BE2C (cell line): Measurements from ENCODE around the gene TSHZ1.

Experiments used
- DNase-seq: peaks from one replicate; pipeline ENCODE4 v3.0.0-alpha.2; 2020
- H3K27me3 ChIP-seq: fragments of 250-450 bp; sonication (Bioruptor Pico); 2 replicates; pipeline ENCODE4 v1.5.1; 2020; ENCODE audit warnings: mild to moderate bottlenecking
- H3K36me3 ChIP-seq: fragments of 250-450 bp; sonication (Bioruptor Pico); 2 replicates; pipeline ENCODE4 v1.5.1; 2020; ENCODE audit warnings: mild to moderate bottlenecking
- H3K4me1 ChIP-seq: fragments of 250-450 bp; sonication (Bioruptor Pico); 2 replicates; pipeline ENCODE4 v1.5.1; 2020
- H3K4me3 ChIP-seq: 2 replicates; pipeline ENCODE4 v1.5.1; 2011; ENCODE audit warnings: low read depth, low read length
- H3K9me3 ChIP-seq: fragments of 250-450 bp; sonication (Bioruptor Pico); 2 replicates; pipeline ENCODE4 v1.5.1; 2020
- CTCF ChIP-seq: IDR thresholded peaks from 2 replicates; pipeline ENCODE4 v1.5.1; 2012; ENCODE audit warnings: mild to moderate bottlenecking, low read depth, low read length

TSHZ1 gene

DNA sequence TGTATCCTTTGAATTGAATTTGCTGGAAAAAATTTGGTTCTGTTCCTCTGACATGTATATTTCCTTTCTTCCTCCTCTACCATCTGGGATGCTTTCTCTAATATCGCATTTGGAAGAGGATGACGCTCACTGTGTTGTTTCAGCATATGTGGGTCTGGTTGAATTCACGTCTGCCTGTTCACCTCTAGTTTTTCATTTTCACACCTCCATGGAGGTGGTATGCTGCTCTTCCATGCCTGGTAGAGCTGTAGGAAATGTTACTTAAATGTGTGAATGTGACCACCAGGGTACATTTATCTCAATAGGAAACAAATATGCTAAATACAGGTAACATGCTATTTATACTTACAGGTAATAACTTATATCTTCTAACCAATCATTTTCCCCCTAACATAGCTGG lies 44.5 kb downstream of the TSHZ1 start:
- no peaks in the 10 kb centered on the region for H3K27me3 ChIP-seq
- H3K4me1 ChIP-seq = no peaks in the 10 kb centered on the region
- H3K9me3 ChIP-seq = no peaks in the 10 kb centered on the region
- no peak overlapping the region for H3K4me3 ChIP-seq
- TF ChIP-seq CTCF = no peak
- DNase-seq = no peak
- H3K36me3 ChIP-seq = no peaks in the 10 kb centered on the region

- no peaks in the 10 kb centered on the region for H3K27me3 ChIP-seq
- DNase-seq = no peak
- H3K36me3 ChIP-seq = no peaks in the 10 kb centered on the region
- no peaks in the 10 kb centered on the region for H3K4me1 ChIP-seq
- no peak overlapping the region for H3K4me3 ChIP-seq
- no peak for TF ChIP-seq CTCF
- no peaks in the 10 kb centered on the region for H3K9me3 ChIP-seq
These were observed 45.8 kb downstream of the TSHZ1 start for GRCh38 chr18:75256376-75256775.

DNA sequence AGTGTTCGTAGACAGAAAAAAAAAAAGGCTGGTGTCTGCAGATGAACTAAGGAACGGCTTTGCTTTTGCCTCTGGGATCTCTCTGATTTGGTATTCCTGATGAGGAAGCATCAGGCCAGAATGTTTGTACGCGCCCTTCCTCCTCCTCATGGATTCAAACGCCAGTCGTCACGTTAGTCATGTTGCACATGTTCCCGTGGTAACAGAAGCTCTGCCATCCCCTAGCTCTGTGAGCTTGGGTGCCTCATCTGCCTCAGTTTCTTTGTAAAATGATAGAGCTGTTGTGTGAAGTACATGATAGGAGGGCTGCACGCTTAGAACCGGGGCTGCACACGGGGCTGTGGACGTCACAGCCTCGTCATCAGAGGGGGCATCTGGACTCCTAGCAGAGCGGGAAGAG lies 47.0 kb downstream of the TSHZ1 start:
- Histone ChIP-seq H3K36me3 (no peaks in the 10 kb centered on the region), H3K4me1 (no peaks in the 10 kb centered on the region), H3K27me3 (no peaks in the 10 kb centered on the region), H3K9me3 (no peaks in the 10 kb centered on the region), H3K4me3 (no peak overlapping the region)
- no peak for TF ChIP-seq CTCF
- DNase-seq = no peak

- no peak for TF ChIP-seq CTCF
- Histone ChIP-seq H3K4me1 (no peaks in the 10 kb centered on the region), H3K4me3 (no peak overlapping the region), H3K36me3 (no peaks in the 10 kb centered on the region), H3K27me3 (no peaks in the 10 kb centered on the region), H3K9me3 (no peaks in the 10 kb centered on the region)
- DNase-seq = no peak
These were observed 51.0 kb downstream of the TSHZ1 start for GRCh38 chr18:75261430-75262223.

DNA sequence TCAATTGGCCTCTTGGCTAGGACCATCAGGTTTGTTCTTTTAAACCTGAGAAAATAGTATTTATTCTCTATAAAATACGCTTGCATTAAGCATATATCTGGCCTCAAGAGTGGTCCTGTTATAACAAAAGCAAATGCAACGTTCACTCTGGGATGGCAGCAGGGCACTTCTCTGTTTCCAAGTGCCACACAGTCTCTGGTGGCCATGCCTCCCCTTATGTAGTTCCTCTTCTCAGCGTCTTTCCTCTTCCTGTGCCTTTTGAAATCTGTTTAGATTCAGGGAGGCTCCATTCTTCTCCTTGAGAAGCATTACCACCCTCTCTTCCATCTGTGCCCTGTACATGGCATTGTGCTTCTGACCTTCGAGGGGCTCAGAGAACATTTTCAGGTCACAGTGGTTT lies 51.9 kb downstream of the TSHZ1 start:
- Histone ChIP-seq H3K27me3 (no peaks in the 10 kb centered on the region), H3K36me3 (no peaks in the 10 kb centered on the region), H3K4me1 (no peaks in the 10 kb centered on the region), H3K4me3 (no peak overlapping the region), H3K9me3 (no peaks in the 10 kb centered on the region)
- DNase-seq = no peak
- no peak for TF ChIP-seq CTCF

GRCh38 chr18:75264195-75264594 lies 53.6 kb downstream of the TSHZ1 start:
- Histone ChIP-seq H3K27me3 (no peaks in the 10 kb centered on the region), H3K36me3 (no peaks in the 10 kb centered on the region), H3K4me3 (peak overlapping the region; percentile 31), H3K4me1 (peaks cover 5% of the 10 kb centered on the region), H3K9me3 (no peaks in the 10 kb centered on the region)
- no peak for DNase-seq
- no peak for TF ChIP-seq CTCF
